Tibial nerve (tissue), 4 donors: Measurements from ENCODE around the gene BDH1. TPM values are rescaled to one million over a fixed set of nuclear protein-coding genes. Genes with fewer than 3 reads are reported as not detected.
"Not testable (repeated sequence)": the region's sequence is repeated elsewhere in the genome, so short reads cannot be mapped to it uniquely, and the experiment has no call there.

Experiments
- DNase-seq, 2 donors: peaks; one replicate each; pipeline ENCODE4 v3.0.0-alpha.2; 2019; ENCODE audit warnings: low spot score in 2 of 2
- H3K27ac ChIP-seq, 4 donors: fragments of 200-600 bp; sonication (generic) in 3 of 4; one replicate each; pipeline ENCODE4 v1.5.1; 2017 to 2019; ENCODE audit warnings: mild to moderate bottlenecking in 1 of 4
- H3K27me3 ChIP-seq, 2 donors: fragments of 200-600 bp; sonication (generic) in 1 of 2; one replicate each; pipeline versions ENCODE4 v1.5.1 to v1.6.0; 2017 to 2019
- H3K36me3 ChIP-seq, 3 donors: fragments of 200-600 bp; sonication (generic); one replicate each; pipeline ENCODE4 v1.5.1; 2018 to 2019
- H3K4me1 ChIP-seq, 4 donors: fragments of 200-600 bp; sonication (generic) in 3 of 4; one replicate each; pipeline ENCODE4 v1.5.1; 2017 to 2019
- H3K4me3 ChIP-seq, 4 donors: fragments of 200-600 bp; sonication (generic) in 3 of 4; one replicate each; pipeline ENCODE4 v1.5.1; 2017 to 2019; ENCODE audit warnings: mild to moderate bottlenecking in 1 of 4, moderate library complexity in 1 of 4
- H3K9me3 ChIP-seq, 4 donors: fragments of 200-600 bp; sonication (generic) in 3 of 4; one replicate each; pipeline ENCODE4 v1.5.1; 2017 to 2019
- EP300 ChIP-seq, 2 donors: sonication (generic); formaldehyde crosslinking; IDR thresholded peaks; one replicate each; pipeline ENCODE4 v1.6.1; 2017; ENCODE audit warnings: antibody characterized with exemption in 2 of 2, mild to moderate bottlenecking in 1 of 2
- POLR2A ChIP-seq, 2 donors: fragments of 450-650 bp; IDR thresholded peaks; one replicate each; pipeline ENCODE4 v1.6.1; 2017; ENCODE audit warnings: antibody characterized with exemption in 2 of 2, mild to moderate bottlenecking in 2 of 2, moderate library complexity in 2 of 2
- WGBS, 2 donors: methylation state at CpG; one replicate each; pipeline ENCODE4 v1.1.5; 2018; 5-methylcytosine and 5-hydroxymethylcytosine counted together
- total RNA-seq, 4 donors: library from RNA; depleted of rRNA; stranded (reverse); fragments of >200 nt; gene quantifications; one replicate each; pipeline ENCODE4 v1.1.0, GENCODE V29; 2016
- TF ChIP-seq, protein P1 (sequence below), 5 experiments: fragments of 200-600 bp in 3 of 5; fragments of 450-650 bp in 2 of 5; sonication (generic) in 3 of 5; IDR thresholded peaks; one replicate each; pipeline ENCODE4 v1.5.1; 2016 to 2019; ENCODE audit warnings: antibody characterized with exemption in 5 of 5, mild to moderate bottlenecking in 3 of 5, moderate library complexity in 2 of 5

Gene BDH1
- total RNA-seq, 4 donors from 2014 or later: 15.1 to 24.3 (median 18.7) TPM

DNA sequence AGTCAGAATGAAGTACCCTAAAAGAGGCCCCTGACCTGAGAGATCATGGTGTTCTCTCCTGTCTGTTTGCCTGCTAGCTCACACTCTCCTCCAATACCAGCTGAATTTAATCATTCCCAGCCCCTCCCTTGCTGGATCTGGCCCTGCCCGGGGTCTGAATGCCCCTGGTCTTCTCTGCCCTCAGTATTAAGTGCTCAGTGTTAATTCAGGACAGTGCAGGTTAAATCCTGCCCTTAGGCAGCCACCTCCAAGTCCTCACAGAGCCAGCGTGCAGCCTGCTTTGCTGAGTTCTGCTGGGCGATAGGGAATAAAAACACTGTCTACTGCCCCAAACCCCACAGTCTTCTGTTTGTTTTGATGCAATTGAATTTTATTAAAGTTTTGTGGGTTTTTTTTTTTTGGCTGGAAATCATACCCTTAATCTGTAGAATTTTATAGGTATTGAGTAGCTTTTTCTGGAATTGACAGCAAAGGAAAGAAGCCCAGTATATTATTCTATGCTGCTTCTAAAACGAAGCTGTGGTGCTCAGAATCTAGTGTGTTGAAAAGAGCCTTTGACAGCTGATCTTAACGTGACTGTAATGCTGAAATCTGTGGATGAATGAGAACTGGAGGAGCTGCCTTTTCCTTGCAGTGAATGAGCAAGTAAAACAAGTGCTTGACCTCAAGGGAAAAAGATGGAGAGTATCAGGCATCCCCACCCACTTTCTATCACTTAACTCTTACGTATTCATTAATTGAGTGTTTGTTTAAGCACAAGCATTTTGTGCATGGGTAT is 12.3 kb upstream of the BDH1 start:
- TF ChIP-seq POLR2A (IDR thresholded peaks at IDR 0.05) (no peak), EP300 (IDR thresholded peaks at IDR 0.05) (no peak)
- TF ChIP-seq, protein P1, sequence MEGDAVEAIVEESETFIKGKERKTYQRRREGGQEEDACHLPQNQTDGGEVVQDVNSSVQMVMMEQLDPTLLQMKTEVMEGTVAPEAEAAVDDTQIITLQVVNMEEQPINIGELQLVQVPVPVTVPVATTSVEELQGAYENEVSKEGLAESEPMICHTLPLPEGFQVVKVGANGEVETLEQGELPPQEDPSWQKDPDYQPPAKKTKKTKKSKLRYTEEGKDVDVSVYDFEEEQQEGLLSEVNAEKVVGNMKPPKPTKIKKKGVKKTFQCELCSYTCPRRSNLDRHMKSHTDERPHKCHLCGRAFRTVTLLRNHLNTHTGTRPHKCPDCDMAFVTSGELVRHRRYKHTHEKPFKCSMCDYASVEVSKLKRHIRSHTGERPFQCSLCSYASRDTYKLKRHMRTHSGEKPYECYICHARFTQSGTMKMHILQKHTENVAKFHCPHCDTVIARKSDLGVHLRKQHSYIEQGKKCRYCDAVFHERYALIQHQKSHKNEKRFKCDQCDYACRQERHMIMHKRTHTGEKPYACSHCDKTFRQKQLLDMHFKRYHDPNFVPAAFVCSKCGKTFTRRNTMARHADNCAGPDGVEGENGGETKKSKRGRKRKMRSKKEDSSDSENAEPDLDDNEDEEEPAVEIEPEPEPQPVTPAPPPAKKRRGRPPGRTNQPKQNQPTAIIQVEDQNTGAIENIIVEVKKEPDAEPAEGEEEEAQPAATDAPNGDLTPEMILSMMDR (IDR thresholded peaks at IDR 0.05): no peak
- no peak for DNase-seq
- no peak overlapping the region for H3K27ac ChIP-seq
- H3K36me3 ChIP-seq: no peaks in the 10 kb centered on the region
- H3K9me3 ChIP-seq: no peaks in the 10 kb centered on the region
- H3K4me1 ChIP-seq: no peaks in the 10 kb centered on the region
- no peaks in the 10 kb centered on the region for H3K27me3 ChIP-seq
- WGBS, 2 donors: 18 to 20% methylated on average over 6 of the region's 6 CpGs
- H3K4me3 ChIP-seq: no peak overlapping the region

DNA sequence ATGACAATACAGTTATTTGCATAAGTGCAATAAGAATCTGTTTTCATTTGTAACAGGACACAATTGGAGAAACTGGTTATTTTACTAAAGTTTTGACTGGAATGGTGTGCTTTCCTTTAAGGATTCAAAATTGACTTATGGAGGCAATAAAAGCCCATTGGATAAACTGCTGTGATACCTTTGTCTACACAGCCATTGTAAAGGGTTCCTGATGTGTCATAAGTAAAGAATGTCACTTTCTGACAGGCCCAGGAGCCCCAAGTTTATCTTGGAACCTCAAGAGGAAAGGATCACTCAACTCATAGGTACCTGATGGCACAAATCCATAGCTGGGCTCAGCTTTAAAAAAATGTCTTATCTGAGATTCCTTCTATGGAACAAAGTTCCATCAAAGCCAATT is 10.4 kb upstream of the BDH1 start:
- not testable (repeated sequence) for H3K27me3 ChIP-seq, H3K4me1 ChIP-seq, H3K36me3 ChIP-seq, H3K9me3 ChIP-seq, DNase-seq, H3K4me3 ChIP-seq, H3K27ac ChIP-seq

DNA sequence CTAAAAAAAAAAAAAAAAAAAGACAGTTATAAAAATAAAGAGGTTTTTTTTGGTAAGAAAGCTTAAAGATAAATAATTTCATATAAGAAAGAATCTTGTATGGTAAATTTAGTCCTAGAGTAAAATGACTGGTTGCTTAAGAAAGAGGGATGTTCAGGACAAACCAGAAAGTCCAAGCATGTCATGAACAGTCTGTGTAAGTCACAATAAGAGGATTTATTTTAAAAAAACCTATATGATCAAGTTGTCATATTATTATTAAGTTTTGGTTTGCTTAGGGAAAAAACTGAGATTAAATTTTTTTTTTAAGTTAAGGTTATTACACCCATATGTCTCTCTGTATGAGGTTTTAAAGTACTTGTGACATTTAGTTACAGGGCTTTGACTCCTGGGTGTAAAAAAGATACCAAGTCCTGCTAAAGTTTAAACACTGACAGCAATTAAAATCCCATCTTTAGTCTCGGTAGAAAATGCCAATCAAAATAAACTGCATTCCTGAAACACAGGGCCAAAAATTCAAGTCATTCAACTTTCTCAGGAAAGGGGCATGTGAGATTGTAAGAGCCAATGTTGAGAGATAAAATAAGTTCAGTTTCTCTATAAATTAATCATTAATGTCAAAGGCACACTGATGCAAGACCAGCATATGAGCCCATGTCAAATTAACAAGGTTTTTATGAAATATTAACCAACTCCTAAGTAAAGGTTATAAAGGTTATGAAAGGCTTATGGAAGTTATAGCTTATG is 8.5 kb upstream of the BDH1 start:
- Histone ChIP-seq H3K4me3 (no peak overlapping the region), H3K27ac (no peak overlapping the region), H3K27me3 (peaks cover 0 to 6% of the 10 kb centered on the region in 2 donors), H3K9me3 (no peaks in the 10 kb centered on the region), H3K36me3 (no peaks in the 10 kb centered on the region), H3K4me1 (no peaks in the 10 kb centered on the region)
- TF ChIP-seq EP300 (IDR thresholded peaks at IDR 0.05): no peak
- TF ChIP-seq POLR2A (IDR thresholded peaks at IDR 0.05): no peak
- TF ChIP-seq, protein P1 (IDR thresholded peaks at IDR 0.05): no peak
- 52 to 60% methylated on average over 1 of the region's 1 CpG for WGBS, 2 donors
- DNase-seq: no peak

DNA sequence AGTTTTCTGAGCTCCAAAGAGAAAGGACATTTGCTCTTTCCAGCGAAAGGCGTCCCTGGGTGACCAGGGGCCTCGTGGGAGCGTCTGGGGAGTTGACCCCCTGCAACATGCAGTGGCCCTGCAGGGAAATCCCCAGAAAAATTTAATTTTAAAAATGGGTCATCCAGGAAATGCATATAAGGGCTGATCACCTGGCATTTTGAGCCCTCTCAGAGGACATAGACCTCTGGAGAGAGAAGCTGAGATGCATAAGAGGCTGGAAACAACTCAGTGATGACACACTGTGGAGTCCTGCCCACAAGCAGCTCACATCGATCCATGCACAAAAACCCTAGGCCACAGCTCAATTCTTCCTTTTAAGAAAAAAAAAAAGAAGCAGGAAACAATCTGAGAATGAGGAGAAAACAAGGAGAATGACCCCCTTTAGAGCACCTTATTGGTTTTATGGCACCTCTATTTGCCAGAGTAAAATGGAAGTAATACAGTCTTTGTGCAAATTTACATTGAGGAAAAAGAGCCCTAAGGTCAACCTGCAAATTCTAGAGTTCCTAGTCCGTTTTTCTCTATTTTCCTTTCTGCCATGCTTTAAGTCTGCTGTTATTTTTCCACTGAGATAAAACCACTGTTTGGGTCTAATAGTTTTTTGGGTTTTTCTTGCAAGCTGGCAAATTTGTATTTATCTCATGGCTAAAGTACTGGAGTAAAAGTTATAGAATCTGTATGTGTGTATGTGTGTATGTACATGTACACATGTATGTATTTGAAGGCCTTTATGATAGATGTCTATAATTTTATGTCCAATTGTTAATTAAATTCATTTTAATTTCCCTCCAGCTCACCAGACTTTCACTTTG is 6.9 kb upstream of the BDH1 start:
- no peaks in the 10 kb centered on the region for H3K4me1 ChIP-seq
- 76% methylated on average over 6 of the region's 6 CpGs for WGBS, 2 donors
- H3K27ac ChIP-seq: no peak overlapping the region

DNA sequence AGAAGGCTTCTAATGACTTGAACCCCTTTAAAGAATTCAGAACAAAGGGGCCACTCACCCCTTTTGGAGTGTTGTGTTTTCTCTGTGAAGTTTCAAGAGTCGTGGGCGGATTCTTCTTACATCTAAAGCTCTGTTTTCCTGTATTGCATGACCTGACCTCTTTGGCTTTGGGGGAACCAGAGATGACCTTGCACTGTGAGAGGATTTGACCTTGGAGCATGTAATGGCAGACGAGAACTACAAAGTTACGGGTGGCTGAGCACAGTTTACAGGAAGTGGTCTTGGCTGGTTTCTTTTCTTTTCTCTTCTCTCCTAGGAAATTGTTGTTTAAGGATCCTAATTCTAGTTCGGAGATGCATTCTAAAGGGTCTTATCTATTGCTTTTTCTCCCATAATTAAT is 6.2 kb upstream of the BDH1 start:
- H3K27me3 ChIP-seq: peaks cover 0 to 25% of the 10 kb centered on the region in 2 donors
- TF ChIP-seq, protein P1 (IDR thresholded peaks at IDR 0.05): no peak
- no peak for TF ChIP-seq POLR2A (IDR thresholded peaks at IDR 0.05)
- TF ChIP-seq EP300 (IDR thresholded peaks at IDR 0.05): no peak
- 45 to 46% methylated on average over 5 of the region's 5 CpGs for WGBS, 2 donors
- H3K36me3 ChIP-seq: no peaks in the 10 kb centered on the region
- no peak overlapping the region for H3K27ac ChIP-seq
- no peak overlapping the region for H3K4me3 ChIP-seq
- no peaks in the 10 kb centered on the region for H3K4me1 ChIP-seq
- no peak for DNase-seq
- H3K9me3 ChIP-seq: no peaks in the 10 kb centered on the region

More for the DNA sequence above, 6.9 kb upstream of the BDH1 start:
- DNase-seq: no peak
- H3K36me3 ChIP-seq: no peaks in the 10 kb centered on the region
- no peak for TF ChIP-seq EP300 (IDR thresholded peaks at IDR 0.05)
- TF ChIP-seq, protein P1 (IDR thresholded peaks at IDR 0.05): no peak
- TF ChIP-seq POLR2A (IDR thresholded peaks at IDR 0.05): no peak
- H3K27me3 ChIP-seq: peaks cover 0 to 18% of the 10 kb centered on the region in 2 donors
- no peak overlapping the region for H3K4me3 ChIP-seq
- H3K9me3 ChIP-seq: no peaks in the 10 kb centered on the region
